NCI-H1092 (cell line): ENCODE measurements around the gene NDUFAF4.
A peak's percentile ranks its signal among the peaks of the same experiment; 100 is the strongest.

Experiments
- DNase-seq: peaks from one replicate; lab custom pipeline; 2025; lab: John Stamatoyannopoulos, UW

The NDUFAF4 gene

GRCh38 chr6:96897396-96898240 is at the start of gene NDUFAF4:
Gene NDUFAF4 (minus strand): TSS chr6:96897891. CDS start chr6:96897801, 90 bp downstream.
- peak; percentile 90 for DNase-seq

- DNase-seq, result no peak
These were observed 49.4 kb upstream of the NDUFAF4 start for GRCh38 chr6:96947055-96947454.

GRCh38 chr6:96943555-96944215 is 46.0 kb upstream of the NDUFAF4 start:
- DNase-seq, result no peak

- DNase-seq, result no peak
These were observed 45.0 kb upstream of the NDUFAF4 start for GRCh38 chr6:96942676-96943075.

- DNase-seq, result no peak
These were observed 42.6 kb upstream of the NDUFAF4 start for GRCh38 chr6:96940322-96940721.

- no peak for DNase-seq
These were observed 41.5 kb upstream of the NDUFAF4 start for GRCh38 chr6:96939007-96939805.

- DNase-seq, result no peak
These were observed 36.4 kb upstream of the NDUFAF4 start for GRCh38 chr6:96934087-96934486.

- no peak for DNase-seq
These were observed 33.5 kb upstream of the NDUFAF4 start for GRCh38 chr6:96931198-96931597.

- DNase-seq, result no peak
These were observed 32.0 kb upstream of the NDUFAF4 start for GRCh38 chr6:96929741-96930140.

GRCh38 chr6:96927660-96928059 is 30.0 kb upstream of the NDUFAF4 start:
- DNase-seq, result no peak

GRCh38 chr6:96926425-96926824 is 28.7 kb upstream of the NDUFAF4 start:
- no peak for DNase-seq

- no peak for DNase-seq
These were observed 27.6 kb upstream of the NDUFAF4 start for GRCh38 chr6:96925290-96925687.

- peak; percentile 79 for DNase-seq
These were observed 26.3 kb upstream of the NDUFAF4 start for GRCh38 chr6:96923871-96924493.

- DNase-seq, result no peak
These were observed 25.7 kb upstream of the NDUFAF4 start for GRCh38 chr6:96923400-96923799.

- no peak for DNase-seq
These were observed 19.4 kb upstream of the NDUFAF4 start for GRCh38 chr6:96917098-96917497.

GRCh38 chr6:96913621-96914020 is 15.9 kb upstream of the NDUFAF4 start:
- DNase-seq, result no peak

GRCh38 chr6:96911751-96912150 is 14.1 kb upstream of the NDUFAF4 start:
- no peak for DNase-seq

- no peak for DNase-seq
These were observed 13.5 kb upstream of the NDUFAF4 start for GRCh38 chr6:96911171-96911570.

GRCh38 chr6:96909811-96910210 is 12.1 kb upstream of the NDUFAF4 start:
- no peak for DNase-seq

- DNase-seq, result no peak
These were observed 9.8 kb upstream of the NDUFAF4 start for GRCh38 chr6:96907498-96907897.

GRCh38 chr6:96900873-96901272 is 3.2 kb upstream of the NDUFAF4 start:
- no peak for DNase-seq

- no peak for DNase-seq
These were observed 1.8 kb upstream of the NDUFAF4 start for GRCh38 chr6:96899451-96899998.
